Germinal center (tissue), 1 donor: ENCODE data around the gene KIF16B.

Experiments
- DNase-seq: peaks from one replicate; pipeline ENCODE4 v3.0.0; 2012; ENCODE audit warnings: mixed read lengths, low spot score

Gene KIF16B

DNA sequence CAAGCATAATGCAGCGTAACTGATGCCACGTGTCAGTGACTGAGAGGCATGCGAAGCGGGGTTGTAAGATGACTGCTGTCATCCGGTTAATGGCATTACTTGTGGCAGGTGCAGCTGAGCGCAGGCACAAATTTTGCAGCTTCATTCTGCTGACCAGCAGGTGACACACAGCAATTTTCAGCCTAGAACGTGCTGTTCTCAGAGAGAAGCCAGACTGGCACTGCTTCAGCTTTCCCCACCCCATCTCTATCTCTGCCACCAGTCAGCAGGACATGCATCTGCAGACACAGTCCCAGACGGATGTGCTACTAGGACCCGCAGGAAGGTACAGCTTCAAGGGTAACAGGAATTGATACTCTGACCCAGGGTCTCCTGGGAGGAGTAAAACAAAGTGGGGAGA lies 221.8 kb downstream of the KIF16B start:
- DNase-seq, result no peak

DNA sequence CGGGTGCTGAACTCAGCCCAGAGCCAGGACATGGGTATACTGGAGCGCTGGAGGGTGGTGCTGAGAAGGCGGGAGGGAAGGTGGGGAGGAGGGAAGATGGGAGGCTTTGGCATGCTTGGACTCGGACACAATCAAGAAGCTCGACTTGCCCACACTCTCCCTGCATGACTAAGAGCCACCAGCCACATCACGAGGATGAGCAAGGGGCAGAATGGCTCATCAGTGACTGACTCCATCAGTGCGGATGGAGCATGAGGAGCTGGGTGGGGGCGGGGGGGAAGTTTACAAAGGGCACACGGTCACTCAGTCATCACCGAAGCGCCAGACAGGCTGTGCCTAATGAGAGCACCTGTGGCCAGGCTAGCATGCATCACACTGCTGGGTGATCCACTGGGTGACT lies 222.8 kb downstream of the KIF16B start:
- no peak for DNase-seq

DNA sequence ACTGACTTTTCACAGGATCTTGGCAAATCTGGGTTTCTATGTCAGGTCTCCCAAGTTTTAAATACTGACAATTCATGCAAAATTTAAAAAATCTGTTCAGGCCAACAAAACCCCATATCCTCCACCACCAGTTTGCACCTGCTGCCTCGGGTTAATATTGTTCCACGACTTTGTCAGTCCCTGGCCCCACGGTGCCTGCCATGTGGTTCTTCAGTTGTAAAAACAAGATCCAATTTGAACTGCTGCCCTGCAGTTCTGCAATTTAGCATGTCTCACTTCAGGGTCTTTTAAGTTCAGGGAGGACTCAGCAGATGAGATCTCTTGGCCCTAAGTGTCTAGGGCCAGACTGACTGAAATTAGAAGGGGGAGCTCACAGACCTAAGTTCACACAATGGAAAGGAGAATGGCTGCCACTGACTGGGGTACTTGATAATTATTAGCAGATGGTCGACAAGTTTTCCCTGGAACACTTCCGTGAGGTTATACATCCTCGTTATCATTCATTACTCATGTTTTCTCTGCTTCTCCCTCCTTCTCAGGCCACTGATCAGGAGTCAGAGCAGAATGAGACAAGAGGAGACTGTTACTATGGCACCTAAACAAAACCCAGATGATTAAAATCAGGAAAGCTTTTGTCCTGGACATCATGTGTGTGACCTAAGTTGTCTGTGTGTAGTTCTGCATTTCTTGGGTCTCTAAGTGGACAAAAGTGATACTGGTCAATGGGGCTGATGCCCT lies 223.6 kb downstream of the KIF16B start:
- no peak for DNase-seq

DNA sequence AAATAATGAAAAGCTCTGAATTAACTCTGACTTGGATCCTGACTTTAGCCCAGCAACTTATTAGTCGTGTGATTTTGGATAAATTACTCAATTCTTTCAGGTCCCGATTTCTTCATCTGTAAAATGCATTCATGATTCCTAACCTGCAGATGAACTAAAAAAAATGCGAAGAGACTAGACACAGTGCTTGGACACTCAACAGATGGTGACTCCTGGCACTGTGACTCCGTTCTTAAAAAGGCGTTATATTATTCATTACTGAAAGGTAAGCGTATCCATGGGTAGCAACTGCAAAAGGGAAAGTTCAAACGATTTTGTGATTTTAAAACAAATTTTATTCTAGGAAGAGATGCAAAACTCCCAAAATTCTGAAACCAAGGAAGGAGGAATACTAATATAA lies 226.3 kb downstream of the KIF16B start:
- DNase-seq, result no peak

DNA sequence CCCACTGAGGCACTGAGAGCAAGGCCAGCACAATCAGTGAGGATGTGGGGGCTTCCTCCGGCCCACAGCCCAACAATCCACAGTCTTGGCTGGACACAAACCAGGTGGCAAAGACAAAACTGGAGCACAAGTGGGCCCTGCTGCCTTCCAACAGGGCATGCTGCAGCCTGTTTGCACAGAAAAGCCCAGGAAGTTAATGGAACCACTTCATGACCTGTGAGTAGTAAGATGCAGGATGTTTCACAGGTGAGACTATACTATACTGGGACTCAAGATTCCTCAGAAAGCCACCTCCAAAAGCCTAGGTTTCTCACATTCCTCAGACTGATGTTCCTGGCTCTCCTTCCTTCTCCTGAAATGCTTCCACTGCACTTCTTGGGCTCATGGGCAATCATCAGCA lies 235.5 kb downstream of the KIF16B start:
- no peak for DNase-seq

DNA sequence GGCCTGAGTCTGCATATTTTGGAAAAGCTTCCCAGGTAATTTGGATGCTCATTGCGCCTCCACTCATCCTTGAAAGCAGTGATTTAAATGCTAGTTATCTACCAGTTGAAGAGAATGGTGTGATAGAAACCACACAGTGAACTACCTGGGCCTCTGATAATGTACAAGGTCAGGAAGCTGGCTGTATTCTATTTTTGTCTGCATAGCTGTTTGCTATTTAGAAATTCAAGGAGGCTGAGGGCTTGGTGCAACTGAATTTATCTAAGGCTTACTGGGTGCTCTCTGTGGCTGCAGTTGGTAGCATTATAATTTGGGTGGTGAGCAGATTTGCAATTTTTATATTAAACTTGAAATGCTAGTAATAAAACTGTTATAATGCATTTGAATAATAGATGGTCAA lies 245.6 kb downstream of the KIF16B start:
- no peak for DNase-seq

DNA sequence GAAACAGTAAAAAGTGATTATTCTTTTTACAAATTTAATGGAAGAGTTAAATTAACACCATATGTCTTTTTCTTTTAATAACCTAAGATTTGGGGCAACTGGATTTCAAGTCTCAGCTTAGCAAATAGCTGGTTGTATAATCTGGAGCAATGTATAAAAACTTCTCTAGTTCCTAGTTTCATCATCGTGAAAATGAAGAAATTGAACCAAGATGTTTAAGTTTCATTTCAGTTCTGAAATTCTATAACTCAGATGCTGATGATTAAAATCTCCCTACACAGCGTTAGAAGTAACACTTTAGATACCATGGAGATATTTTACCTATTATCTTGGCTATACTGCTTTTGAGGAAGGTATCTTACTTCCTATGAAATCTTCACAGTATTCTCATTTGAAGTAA lies 252.0 kb downstream of the KIF16B start:
- DNase-seq, result no peak

DNA sequence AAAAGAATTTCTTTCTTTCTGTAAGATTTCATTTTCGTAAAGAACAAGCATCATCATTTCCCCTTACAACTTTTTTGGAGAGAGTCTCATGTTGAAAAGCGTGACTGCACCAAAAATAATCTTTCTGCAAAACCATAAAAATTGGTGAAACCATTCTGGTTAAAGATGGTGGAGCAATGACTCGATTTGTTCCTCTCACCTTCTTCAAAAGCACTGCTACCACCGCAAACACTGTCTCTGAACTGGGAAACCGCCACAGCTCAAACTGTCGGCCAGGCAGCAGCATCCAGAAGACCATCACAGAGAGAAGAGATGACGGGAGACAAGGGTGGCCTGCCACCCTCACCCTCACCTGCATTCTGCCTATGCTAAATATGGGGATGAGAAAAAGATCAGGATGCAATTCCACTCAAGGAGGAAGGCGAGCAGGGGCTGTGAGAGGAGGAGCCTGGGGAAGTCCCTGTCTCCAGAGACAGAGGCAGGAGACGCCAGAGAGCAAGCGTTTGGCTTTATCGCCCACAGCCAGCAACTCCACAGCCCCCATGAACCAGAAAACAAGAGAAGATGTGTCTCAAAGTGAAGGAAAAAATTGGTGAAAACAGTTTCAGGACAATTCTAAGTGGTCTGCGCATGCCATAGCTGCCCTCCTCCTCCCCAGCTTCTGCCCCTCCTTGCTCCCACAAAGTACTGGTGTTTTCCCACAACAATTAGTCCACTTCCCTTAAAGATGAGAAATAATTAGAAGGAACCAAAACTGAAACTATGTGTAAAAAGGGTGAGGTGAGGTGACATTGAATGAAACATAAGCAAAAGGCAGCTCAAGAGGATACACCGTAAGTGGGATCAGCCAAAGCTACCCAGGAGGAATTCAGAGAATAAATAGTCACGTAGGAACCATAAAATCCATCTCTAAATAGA lies 255.5 kb downstream of the KIF16B start:
- DNase-seq, result no peak

DNA sequence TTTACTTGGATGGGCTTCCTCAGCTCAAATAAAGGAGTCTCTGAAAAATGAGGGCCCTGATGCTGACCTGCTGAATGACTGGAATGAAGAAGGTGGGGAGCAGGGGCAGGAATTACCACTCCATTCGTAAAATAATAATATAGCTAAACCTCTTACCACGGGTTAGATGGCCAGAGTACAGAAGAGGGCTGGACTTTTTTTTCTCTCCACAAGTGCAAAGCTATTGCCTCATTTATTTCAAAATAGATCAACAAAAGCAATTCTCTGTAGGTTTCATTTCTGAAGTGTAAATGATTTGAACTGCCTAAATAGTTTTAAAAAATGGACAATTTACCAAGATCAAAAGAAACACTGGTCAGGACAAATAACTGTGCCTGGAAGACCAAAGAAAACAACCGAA lies 256.7 kb downstream of the KIF16B start:
- no peak for DNase-seq

DNA sequence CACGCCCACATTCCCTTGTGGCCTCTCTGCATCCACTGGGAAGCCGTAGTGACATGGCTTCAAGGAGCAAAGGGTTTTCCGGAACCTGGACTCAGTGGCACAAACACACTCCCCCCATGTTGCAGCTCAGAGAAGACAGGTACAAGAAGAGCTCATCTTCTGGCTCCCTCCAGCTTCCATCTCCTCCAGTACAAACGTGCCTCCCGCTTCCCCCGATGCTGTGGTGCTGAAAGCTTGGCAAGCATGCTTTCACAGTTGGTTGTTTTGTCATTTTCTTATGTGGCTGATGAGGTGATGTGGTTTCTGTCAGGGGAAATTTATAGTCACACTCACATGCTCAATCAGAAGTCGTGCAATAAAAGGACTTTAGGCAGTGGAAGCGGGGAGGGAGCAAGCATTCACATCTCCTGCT lies 258.5 kb downstream of the KIF16B start:
- no peak for DNase-seq

DNA sequence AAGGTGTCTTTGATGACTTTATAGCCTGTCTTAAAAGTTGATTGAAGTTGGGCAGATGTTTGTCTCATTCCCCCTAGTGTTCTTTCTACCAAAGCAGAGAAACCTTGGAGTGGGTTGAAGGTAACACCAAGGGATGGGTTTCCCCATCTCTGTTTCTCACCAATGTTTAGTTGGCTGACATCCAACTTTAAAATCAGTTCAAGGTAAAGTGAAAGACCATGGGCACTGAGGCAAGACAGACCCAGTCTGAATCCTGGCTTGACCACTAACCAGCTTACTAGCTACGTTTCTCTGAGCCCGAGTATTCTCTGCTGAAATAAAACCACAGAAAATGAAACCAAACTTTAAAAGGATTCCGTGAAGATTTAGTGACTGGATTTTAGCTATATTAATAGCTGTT lies 258.9 kb downstream of the KIF16B start:
- DNase-seq, result no peak

DNA sequence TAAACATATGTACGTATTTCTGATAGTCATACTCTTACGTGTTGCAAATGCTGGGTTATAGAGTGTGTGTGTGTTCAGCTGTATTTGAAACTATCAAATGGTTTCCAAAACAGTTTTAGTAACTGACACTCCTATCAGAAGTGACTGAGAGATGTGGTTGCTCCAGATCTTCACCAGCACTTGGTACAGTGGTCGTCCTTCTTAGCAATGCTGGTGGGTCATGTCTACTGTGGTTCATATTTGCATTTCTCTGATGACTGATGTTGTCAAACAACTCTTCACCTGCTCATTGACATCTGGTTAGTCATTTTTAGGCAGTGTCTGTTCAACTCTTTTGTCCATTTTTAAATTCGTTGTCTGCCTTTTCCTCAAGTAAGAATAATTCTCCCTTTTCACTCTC lies 259.3 kb downstream of the KIF16B start:
- no peak for DNase-seq

DNA sequence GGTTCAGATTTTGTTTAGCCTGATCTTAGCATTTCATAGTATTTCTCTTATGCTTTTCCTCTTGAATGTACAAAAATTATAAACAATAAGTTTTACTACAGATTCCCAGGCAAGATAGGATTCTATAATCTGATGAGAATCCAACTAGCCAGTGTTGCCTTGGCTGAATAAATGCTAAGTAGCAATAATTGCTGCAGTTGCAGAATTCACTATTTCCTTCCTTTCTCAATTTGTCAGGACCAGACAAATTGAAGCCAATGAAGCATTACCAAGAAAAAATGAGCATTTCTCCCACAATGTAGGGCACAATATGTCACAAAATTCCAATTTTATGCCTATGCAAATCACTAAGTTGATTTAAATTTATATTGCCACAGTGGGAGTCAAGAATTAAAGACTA lies 260.2 kb downstream of the KIF16B start:
- DNase-seq, result no peak

DNA sequence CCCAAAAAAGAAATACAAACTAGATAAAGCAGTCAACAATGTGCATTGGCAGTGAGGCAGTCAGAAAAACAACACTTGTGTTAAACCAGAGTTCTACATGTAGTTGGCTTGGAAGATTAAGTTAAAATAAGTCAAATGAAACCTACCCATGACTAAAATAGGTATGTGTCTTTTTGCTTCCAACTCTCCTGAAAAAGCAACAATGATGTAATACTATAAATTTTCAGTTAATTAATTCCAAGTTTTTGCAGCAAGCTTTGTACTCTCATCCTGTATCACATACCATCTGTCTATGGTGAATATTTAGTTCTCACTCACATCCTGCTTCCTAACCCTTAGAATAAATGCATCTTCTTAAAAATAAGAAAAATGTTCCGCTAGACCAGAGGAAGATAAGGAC lies 261.5 kb downstream of the KIF16B start:
- no peak for DNase-seq

DNA sequence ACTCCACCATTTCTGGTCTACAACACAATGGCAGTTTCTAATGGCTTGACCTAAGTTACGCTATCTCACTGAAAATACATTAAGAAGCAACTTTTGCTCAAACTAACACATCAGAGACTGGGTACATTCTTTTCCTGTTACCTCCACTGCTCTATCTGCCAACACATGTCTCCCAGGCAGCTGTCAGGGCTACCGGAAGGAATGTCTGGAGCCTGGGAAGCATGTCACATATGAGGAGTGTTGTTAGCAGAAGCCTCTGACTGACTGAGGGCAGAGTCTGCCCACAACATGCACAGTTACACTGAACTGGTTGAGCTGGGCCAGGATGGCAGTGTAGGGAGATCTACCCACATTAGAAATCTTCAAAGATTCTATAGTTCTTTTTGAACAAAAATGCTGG lies 264.5 kb downstream of the KIF16B start:
- DNase-seq, result no peak

DNA sequence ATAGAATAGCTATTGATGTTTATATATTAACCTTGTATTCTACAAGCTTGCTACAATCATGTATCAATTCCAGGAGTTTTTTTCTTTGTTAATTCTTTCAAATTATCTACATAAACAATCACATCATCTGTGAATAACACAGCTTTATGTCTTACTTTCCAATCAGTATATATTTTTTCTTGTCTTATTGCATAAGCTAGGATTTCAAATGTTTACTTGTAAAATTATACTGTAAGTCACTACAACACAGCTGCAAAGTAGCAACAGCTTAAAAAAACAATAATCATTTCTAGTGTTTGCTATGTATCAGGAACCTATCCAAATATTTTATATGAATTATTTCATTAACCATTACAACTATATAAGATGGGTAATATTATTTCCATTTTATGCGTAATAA lies 270.4 kb downstream of the KIF16B start:
- no peak for DNase-seq

DNA sequence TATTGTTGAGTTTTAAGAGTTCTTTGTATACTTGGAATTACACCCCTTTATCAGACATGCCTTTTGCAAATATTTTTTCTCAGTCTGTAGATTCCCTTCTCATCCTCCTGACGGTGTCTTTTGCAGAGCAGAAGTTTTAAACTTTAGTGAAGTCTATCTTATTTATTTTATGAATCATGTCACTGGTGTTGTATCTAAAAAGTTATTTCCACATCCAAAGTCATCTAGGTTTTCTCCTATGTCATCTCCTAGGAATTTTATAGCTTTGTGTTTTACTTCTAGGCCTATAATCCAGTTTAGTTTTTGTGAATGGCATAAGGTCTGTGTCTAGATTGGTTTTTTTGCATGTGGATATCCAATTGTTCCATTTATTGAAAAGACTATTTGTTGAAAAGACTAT lies 271.3 kb downstream of the KIF16B start:
- no peak for DNase-seq

DNA sequence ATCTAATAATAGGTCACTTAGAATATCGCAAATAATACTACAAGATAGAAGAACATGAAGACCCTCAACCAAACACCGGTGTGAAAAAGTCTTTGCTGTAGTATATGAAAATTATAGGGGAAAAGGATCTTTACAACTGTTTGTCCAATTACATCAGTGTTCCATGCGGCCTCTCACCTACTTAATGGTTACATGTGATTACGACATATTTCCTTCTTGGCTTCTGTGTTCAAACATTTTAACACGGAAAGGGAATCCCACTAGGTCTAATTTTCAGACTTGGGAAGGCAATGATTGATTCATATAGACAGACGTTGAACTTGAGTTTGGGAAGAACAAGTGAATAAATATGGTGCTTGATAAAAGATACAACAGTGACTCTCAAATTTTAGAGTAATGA lies 273.4 kb downstream of the KIF16B start:
- no peak for DNase-seq

DNA sequence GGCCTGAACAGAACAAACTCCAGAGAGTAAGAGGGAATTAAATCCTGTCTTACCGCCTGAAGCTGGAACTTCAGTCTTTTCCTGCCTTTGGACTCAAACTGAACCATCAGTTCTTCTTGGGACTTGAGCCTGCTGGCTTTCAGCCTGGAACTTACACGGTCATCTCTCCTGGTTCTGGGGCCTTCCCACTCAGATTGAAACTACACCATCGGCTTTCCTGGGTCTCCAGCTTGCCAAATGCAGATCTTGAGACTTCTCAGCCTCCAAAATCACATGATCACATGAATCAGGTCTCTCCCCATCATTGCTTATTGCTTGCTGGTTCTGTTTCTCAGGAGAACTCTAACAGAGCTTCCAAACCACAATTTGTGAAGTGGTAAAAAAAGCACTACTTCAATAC lies 276.3 kb downstream of the KIF16B start:
- DNase-seq, result no peak

DNA sequence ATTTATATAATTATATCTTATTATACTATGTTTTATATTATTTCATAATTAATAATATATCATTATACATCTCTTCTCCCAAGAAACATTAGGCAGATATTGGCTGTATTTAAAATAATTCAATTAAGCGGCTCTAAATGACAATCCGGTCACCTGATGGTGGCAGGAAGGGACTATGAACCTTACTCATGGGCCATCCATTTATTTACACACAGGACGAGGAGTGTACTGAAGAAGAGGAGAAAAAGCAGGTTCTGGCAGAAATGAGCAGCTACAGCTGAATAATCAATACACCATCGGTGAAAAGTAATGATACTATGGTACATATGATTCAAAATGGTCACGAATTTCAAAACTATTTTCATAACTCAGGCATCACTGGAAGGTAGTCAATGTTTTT lies 277.7 kb downstream of the KIF16B start:
- no peak for DNase-seq

DNA sequence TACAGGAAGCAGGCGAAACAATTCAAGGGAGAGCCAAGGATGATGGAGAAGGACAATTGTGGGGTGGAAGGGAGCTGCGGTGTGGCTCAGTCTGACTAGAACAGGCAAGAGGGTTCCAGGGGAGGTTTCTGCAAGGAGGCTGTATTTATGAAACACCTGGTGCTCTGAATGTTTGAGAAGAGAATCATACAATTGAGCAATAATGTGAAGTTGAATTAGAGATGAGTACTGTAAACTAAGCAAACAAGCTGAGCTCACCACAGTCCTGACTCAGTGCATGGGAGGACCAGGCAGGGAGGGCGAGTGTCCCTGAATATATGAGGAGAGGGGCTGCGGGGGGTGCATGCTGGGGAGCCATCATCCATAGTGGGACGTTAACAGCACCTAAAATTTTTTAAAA lies 279.7 kb downstream of the KIF16B start:
- DNase-seq, result no peak

DNA sequence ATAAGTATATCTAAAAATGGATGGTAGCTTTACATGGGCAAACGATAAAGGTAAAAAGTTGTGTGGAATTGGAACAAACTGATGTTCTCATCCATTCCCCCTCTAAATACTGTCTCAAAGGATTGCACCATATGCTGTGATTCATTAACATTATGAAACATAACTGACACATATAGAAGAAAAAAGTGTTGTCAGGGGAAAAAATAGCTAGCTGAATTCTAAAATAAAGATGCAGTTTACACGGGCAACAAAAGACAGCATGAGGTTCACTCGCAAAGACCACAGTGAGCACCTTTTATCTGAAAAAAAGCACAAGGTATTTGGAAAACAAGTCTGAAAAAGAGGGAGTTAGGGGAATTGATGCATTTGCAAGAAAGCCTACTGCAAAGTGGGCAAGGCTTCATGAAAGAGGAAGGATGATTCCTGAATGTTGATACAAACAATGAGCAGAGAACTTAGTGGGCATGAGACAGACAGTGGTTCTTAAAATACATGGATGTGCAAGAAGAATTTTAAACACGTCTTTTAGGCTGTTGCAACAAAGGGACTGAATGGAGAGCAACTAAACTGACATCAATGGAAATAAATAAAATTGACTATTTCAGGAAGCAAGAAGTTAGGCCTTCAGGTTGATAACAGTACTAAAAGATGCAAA lies 280.9 kb downstream of the KIF16B start:
- no peak for DNase-seq

DNA sequence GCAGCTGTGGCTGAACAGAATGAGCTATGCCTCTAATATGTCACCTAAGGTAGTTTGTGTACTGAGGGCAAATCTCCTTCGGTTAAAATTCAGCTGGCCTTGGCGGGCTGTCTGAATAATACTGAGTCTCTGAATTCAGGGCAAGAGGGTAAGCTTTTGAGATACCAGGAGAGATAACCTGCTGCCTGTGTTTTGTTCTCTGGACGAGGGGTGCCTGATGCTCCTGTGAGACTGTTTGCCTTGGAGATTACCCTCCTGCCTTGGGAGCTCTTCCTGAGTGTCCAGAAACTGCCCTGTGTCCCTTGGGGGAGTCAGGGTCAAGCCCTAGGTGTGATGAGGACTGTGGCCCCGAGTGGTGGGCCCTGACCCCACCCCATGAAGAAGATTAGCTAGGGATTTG lies 282.9 kb downstream of the KIF16B start:
- DNase-seq, result no peak
